GM12892 (cell line): ENCODE results near the gene IBTK.

ENCODE experiments used
- POLR2A ChIP-seq: IDR thresholded peaks from 2 replicates; pipeline ENCODE4 v1.6.1; 2011; ENCODE audit warnings: low read depth, low read length, control low read depth
- POLR2AphosphoS5 ChIP-seq: IDR thresholded peaks from 2 replicates; pipeline ENCODE4 v1.6.1; 2011; ENCODE audit warnings: low read depth, low read length, control low read depth
- TAF1 ChIP-seq: IDR thresholded peaks from 2 replicates; pipeline ENCODE4 v1.6.1; 2011; ENCODE audit warnings: low read depth, mild to moderate bottlenecking, control low read depth, low read length, borderline replicate concordance

- TF ChIP-seq POLR2A (no peak), POLR2AphosphoS5 (no peak), TAF1 (no peak)
Observed at GRCh38 chr6:82220167-82220566, 27.4 kb downstream of the IBTK start.
